ENCODE measurements around the gene CYP27B1. TPM values are rescaled to one million over a fixed set of nuclear protein-coding genes. Genes with fewer than 3 reads are reported as not detected.
A peak's percentile ranks its signal among the peaks of the same experiment; 100 is the strongest.

CYP27B1 gene
- total and polyA plus RNA-seq, 10 of the 15 experiments (the other 5 are each of a cell fraction or from before 2014, with no cell fraction given): 0.10 to 2.7 (median 1.1) TPM

DNA sequence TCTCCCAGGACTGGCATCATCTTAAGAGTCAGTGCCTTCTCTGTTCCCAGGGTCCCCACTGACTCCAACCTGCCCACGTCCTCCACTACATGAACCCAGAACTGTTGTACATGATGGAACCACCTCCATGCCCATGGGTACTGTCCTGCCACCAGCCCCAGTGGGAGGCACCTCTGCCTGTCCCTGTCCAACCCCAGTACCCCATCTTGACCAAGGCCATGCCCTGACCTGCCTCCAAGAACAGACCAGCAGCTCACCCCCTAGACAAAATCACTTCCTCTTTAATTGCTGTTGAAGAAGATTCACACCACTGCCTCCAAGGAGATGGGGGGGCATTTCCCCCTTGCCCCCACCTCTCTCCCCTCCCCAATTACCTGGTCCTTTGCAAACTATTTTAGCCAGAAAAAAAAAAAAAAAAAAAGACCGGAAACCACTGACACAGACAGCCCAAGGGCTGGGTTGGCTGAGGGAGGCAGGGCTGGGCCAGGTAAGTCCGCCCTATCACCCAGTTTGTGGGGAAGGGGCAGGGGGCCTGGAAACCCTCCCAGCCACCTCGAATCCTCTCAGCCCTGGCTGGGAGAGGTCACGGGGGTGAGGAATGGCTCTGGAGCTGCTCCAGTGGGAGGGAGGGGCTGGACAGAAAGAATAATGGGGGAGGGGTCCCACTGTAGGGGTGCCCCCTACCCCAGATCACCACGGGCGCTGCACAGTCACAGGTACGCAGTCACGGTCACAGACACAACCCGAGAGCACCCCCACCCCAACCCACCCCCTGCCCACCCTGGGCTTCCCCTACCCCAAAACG, 41.7 kb downstream of the CYP27B1 start:
- ATAC-seq (peak; percentile 33), FAIRE-seq (no peak), DNase-seq (ENCODE audit: low read depth, low spot score) (no peak)
- Histone ChIP-seq H3K36me3 (ENCODE audit: control insufficient read depth in 2 of 2, insufficient read depth in 2 of 2, low read length in 1 of 2) (peaks cover 5 to 8% of the 10 kb centered on the region in 2 experiments; a peak in 3 of 4 replicates), H3K9ac (ENCODE audit: control insufficient read depth, insufficient read depth, low read length) (no peak overlapping the region), H3K4me3 (no peak overlapping the region), H3K4me2 (ENCODE audit: control insufficient read depth, insufficient read depth) (no peak overlapping the region), H2AFZ (ENCODE audit: control insufficient read depth, low read depth, low read length) (no peak overlapping the region), H3K4me1 (ENCODE audit: control insufficient read depth, insufficient read depth, low read length) (no peaks in the 10 kb centered on the region), H3K27me3 (replicated peaks in 1 of 2; ENCODE audit: control insufficient read depth in 2 of 2, insufficient read depth in 2 of 2, low read length in 1 of 2) (no peaks in the 10 kb centered on the region), H3K27ac (ENCODE audit: control insufficient read depth, insufficient read depth) (no peak overlapping the region), H4K20me1 (ENCODE audit: control insufficient read depth, insufficient read depth) (no peaks in the 10 kb centered on the region), H3K79me2 (ENCODE audit: control insufficient read depth, insufficient read depth, low read length) (no peaks in the 10 kb centered on the region), H3K9me3 (replicated peaks; ENCODE audit: control insufficient read depth, insufficient read depth, low read length) (no peaks in the 10 kb centered on the region)
- in situ Hi-C loops (cut with MboI): no loop called here
- BruUV-seq (replicated peaks): no TSS peak
- SMC1A ChIA-PET (ENCODE audit: uncharacterized antibody, unreplicated experiment): no interaction called here
- POLR2A ChIA-PET: no interaction called here
- TF ChIP-seq POLR2AphosphoS2 (IDR thresholded peaks at IDR 0.05; ENCODE audit: low read depth, low read length) (no peak), DPF2 (IDR thresholded peaks at IDR 0.05) (no peak), POLR2A (IDR thresholded peaks at IDR 0.05; ENCODE audit: low read depth, low read length) (no peak; the same call in 1 of the 2 replicates), SPI1 (IDR thresholded peaks at IDR 0.05; ENCODE audit: borderline replicate concordance, insufficient read depth, low read depth, low read length) (peak; percentile 53; the same call in 1 of the 2 replicates), HDGF (IDR thresholded peaks at IDR 0.05) (no peak), JUNB (IDR thresholded peaks at IDR 0.05) (no peak)
- TF ChIP-seq, protein P1, sequence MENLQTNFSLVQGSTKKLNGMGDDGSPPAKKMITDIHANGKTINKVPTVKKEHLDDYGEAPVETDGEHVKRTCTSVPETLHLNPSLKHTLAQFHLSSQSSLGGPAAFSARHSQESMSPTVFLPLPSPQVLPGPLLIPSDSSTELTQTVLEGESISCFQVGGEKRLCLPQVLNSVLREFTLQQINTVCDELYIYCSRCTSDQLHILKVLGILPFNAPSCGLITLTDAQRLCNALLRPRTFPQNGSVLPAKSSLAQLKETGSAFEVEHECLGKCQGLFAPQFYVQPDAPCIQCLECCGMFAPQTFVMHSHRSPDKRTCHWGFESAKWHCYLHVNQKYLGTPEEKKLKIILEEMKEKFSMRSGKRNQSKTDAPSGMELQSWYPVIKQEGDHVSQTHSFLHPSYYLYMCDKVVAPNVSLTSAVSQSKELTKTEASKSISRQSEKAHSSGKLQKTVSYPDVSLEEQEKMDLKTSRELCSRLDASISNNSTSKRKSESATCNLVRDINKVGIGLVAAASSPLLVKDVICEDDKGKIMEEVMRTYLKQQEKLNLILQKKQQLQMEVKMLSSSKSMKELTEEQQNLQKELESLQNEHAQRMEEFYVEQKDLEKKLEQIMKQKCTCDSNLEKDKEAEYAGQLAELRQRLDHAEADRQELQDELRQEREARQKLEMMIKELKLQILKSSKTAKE (IDR thresholded peaks at IDR 0.05; ENCODE audit: low read depth, poor library complexity, severe bottlenecking): no peak
- intact Hi-C loops (cut with micrococcal nuclease; ENCODE audit: unreplicated experiment): no loop called here
- RAD21 ChIA-PET (ENCODE audit: unreplicated experiment): no interaction called here
- 74% methylated on average over 11 of the region's 11 CpGs for WGBS (ENCODE audit: insufficient coverage, insufficient replicate concordance, low lambda C conversion rate, missing lambda C conversion rate)
- CTCF ChIA-PET: interaction anchor here (0.6 to 1.6 kb wide), 2 partner anchors 17 to 159 kb away, joined by 3 to 5 read pairs; no protein-coding TSS in a partner anchor

Measured in GM12878 (cell line).